HL-60/S4 treated with retinoic acid at 250 ng/mL for 4 days and 3 days (cell line): ENCODE measurements around the gene HES4.
"Not testable (repeated sequence)": the region's sequence is repeated elsewhere in the genome, so short reads cannot be mapped to it uniquely, and the experiment has no call there.

Experiments
- in situ Hi-C: fragments of 300-500 bp; cut with MboI; formaldehyde crosslinking; loops from 2 replicates; pipeline ENCODE4 v1.7.0; 2022; ENCODE audit warnings: low sequenced_read_pairs

The HES4 gene

GRCh38 chr1:1019122-1019999 lies 19.5 kb upstream of the HES4 start:
- in situ Hi-C loops, result no loop called here

GRCh38 chr1:1018321-1018685 lies 18.4 kb upstream of the HES4 start:
- in situ Hi-C loops, result not testable (repeated sequence)

GRCh38 chr1:1017397-1018320 lies 17.8 kb upstream of the HES4 start:
- in situ Hi-C loops, result not testable (repeated sequence)

GRCh38 chr1:1014799-1015681 lies 15.1 kb upstream of the HES4 start:
- in situ Hi-C loops, result no loop called here

GRCh38 chr1:1013922-1014648 lies 14.2 kb upstream of the HES4 start:
- in situ Hi-C loops, result no loop called here

GRCh38 chr1:1013105-1013921 lies 13.4 kb upstream of the HES4 start, which contains the start of gene ISG15:
Gene ISG15 (plus strand): TSS chr1:1013497. CDS start chr1:1013574, 77 bp downstream.
- in situ Hi-C loops, result no loop called here

- in situ Hi-C loops, result not testable (repeated sequence)
These were observed 12.8 kb upstream of the HES4 start for GRCh38 chr1:1012736-1013104.

GRCh38 chr1:1011396-1011949 lies 11.6 kb upstream of the HES4 start:
- in situ Hi-C loops, result no loop called here

GRCh38 chr1:1010131-1010530 lies 10.2 kb upstream of the HES4 start:
- in situ Hi-C loops, result not testable (repeated sequence)

- in situ Hi-C loops, result no loop called here
These were observed 6.6 kb upstream of the HES4 start for GRCh38 chr1:1006305-1007159.

GRCh38 chr1:1005774-1006304 lies 5.9 kb upstream of the HES4 start:
- in situ Hi-C loops, result no loop called here

- in situ Hi-C loops, result no loop called here
These were observed 5.1 kb upstream of the HES4 start for GRCh38 chr1:1004780-1005697.

GRCh38 chr1:1004420-1004779 lies 4.5 kb upstream of the HES4 start:
- in situ Hi-C loops, result no loop called here

GRCh38 chr1:1003618-1004419 lies 3.9 kb upstream of the HES4 start:
- in situ Hi-C loops, result no loop called here

- in situ Hi-C loops, result no loop called here
These were observed 1.3 kb upstream of the HES4 start for GRCh38 chr1:1001057-1001783.
